GM13977 (cell line): ENCODE measurements around the gene CFAP70.

Experiments used
- DNase-seq: peaks from one replicate; pipeline ENCODE4 v3.0.0; 2012; ENCODE audit warnings: low spot score
- CTCF ChIP-seq: IDR thresholded peaks from 2 replicates; pipeline ENCODE4 v1.5.1; 2012; ENCODE audit warnings: mild to moderate bottlenecking, control low read depth; ENCODE audit not compliant: insufficient read depth; ENCODE audit errors: extremely low read depth, missing control alignments
- in situ Hi-C: fragments of 300-500 bp; cut with MboI; formaldehyde crosslinking; loops from one replicate; pipeline ENCODE4 v1.12.0; 2022; ENCODE audit warnings: low sequenced_read_pairs, low pct_unique_long_range_greater_than_20kb, mixed read lengths, inconsistent platforms; ENCODE audit not compliant: unreplicated experiment

The CFAP70 gene

GRCh38 chr10:73210395-73211105, 148.1 kb downstream of the CFAP70 start:
- TF ChIP-seq CTCF, result no peak
- in situ Hi-C loops, result no loop called here
- DNase-seq, result no peak

- in situ Hi-C loops, result no loop called here
- no peak for DNase-seq
- TF ChIP-seq CTCF, result no peak
Observed at GRCh38 chr10:73209705-73210104, 149.0 kb downstream of the CFAP70 start.

- DNase-seq, result no peak
- no peak for TF ChIP-seq CTCF
- in situ Hi-C loops, result no loop called here
Observed at GRCh38 chr10:73207883-73208282, 150.8 kb downstream of the CFAP70 start.

- in situ Hi-C loops, result no loop called here
- TF ChIP-seq CTCF, result no peak
- DNase-seq, result no peak
Observed at GRCh38 chr10:73206385-73206784, 152.3 kb downstream of the CFAP70 start.

- in situ Hi-C loops, result no loop called here
- no peak for TF ChIP-seq CTCF
- DNase-seq, result no peak
Observed at GRCh38 chr10:73205890-73206289, 152.8 kb downstream of the CFAP70 start.

- in situ Hi-C loops, result no loop called here
- DNase-seq, result no peak
- TF ChIP-seq CTCF, result no peak
Observed at GRCh38 chr10:73205081-73205480, 153.6 kb downstream of the CFAP70 start.
